ENCODE results near the gene CHST4. TPM values are rescaled to one million over a fixed set of nuclear protein-coding genes. Genes with fewer than 3 reads are reported as not detected.
"Not testable (repeated sequence)": the region's sequence is repeated elsewhere in the genome, so short reads cannot be mapped to it uniquely, and the experiment has no call there.

Gene CHST4
- total RNA-seq, 4 donors from 2014 or later, result not detected

GRCh38 chr16:71555230-71555891, 29.1 kb downstream of the CHST4 start:
- intact Hi-C loops (cut with DNase I; ENCODE audit: low total_unique reads), result no loop called here
- TF ChIP-seq POLR2A (IDR thresholded peaks at IDR 0.05) (no peak), CTCF (IDR thresholded peaks at IDR 0.05 in 4 of 5, conservative IDR thresholded peaks at IDR 0.05 in 1 of 5) (no peak)

GRCh38 chr16:71557299-71557698, 31.1 kb downstream of the CHST4 start:
- ATAC-seq (no peak), DNase-seq (no peak)
- TF ChIP-seq POLR2A (IDR thresholded peaks at IDR 0.05), result no peak
- intact Hi-C loops (cut with DNase I; ENCODE audit: low total_unique reads) (no loop called here), in situ Hi-C loops (cut with MboI; ENCODE audit: low sequenced_read_pairs in 4 of 4) (no loop called here)
- peaks cover 0 to 3% (median 0%) of the 10 kb centered on the region in 3 donors for H3K9me3 ChIP-seq
- H3K27me3 ChIP-seq, result no peaks in the 10 kb centered on the region
- H3K4me3 ChIP-seq, result no peak overlapping the region
- no peaks in the 10 kb centered on the region for H3K4me1 ChIP-seq
- H3K27ac ChIP-seq, result no peak overlapping the region
- no peaks in the 10 kb centered on the region for H3K36me3 ChIP-seq

More at GRCh38 chr16:71555230-71555891, 29.1 kb downstream of the CHST4 start:
- Histone ChIP-seq H3K4me3 (no peak overlapping the region), H3K36me3 (no peaks in the 10 kb centered on the region), H3K9me3 (no peaks in the 10 kb centered on the region), H3K27ac (no peak overlapping the region), H3K27me3 (no peaks in the 10 kb centered on the region), H3K4me1 (no peaks in the 10 kb centered on the region)
- no peak for DNase-seq
- no peak for ATAC-seq
- in situ Hi-C loops (cut with MboI; ENCODE audit: low sequenced_read_pairs in 4 of 4), result no loop called here

- Histone ChIP-seq H3K9me3 (peaks cover 0 to 7% (median 0%) of the 10 kb centered on the region in 3 donors), H3K27me3 (no peaks in the 10 kb centered on the region), H3K4me1 (no peaks in the 10 kb centered on the region), H3K27ac (no peak overlapping the region), H3K4me3 (no peak overlapping the region), H3K36me3 (no peaks in the 10 kb centered on the region)
- in situ Hi-C loops (cut with MboI; ENCODE audit: low sequenced_read_pairs in 4 of 4), result no loop called here
- DNase-seq (no peak), ATAC-seq (no peak)
- TF ChIP-seq CTCF (IDR thresholded peaks at IDR 0.05 in 4 of 5, conservative IDR thresholded peaks at IDR 0.05 in 1 of 5), result no peak
- no peak for TF ChIP-seq POLR2A (IDR thresholded peaks at IDR 0.05)
- intact Hi-C loops (cut with DNase I; ENCODE audit: low total_unique reads), result no loop called here
These were observed 31.8 kb downstream of the CHST4 start for GRCh38 chr16:71557954-71558582.

- no peak overlapping the region for H3K27ac ChIP-seq
- intact Hi-C loops (cut with DNase I; ENCODE audit: low total_unique reads) (no loop called here), in situ Hi-C loops (cut with MboI; ENCODE audit: low sequenced_read_pairs in 4 of 4) (no loop called here)
- ATAC-seq (no peak), DNase-seq (no peak)
- peaks cover 0 to 7% (median 0%) of the 10 kb centered on the region in 3 donors for H3K9me3 ChIP-seq
- no peak overlapping the region for H3K4me3 ChIP-seq
- no peaks in the 10 kb centered on the region for H3K36me3 ChIP-seq
- H3K4me1 ChIP-seq, result peaks cover 0 to 5% of the 10 kb centered on the region in 2 donors
- H3K27me3 ChIP-seq, result peaks cover 0 to 2% (median 0%) of the 10 kb centered on the region in 3 donors
- TF ChIP-seq POLR2A (IDR thresholded peaks at IDR 0.05) (no peak), CTCF (IDR thresholded peaks at IDR 0.05 in 4 of 5, conservative IDR thresholded peaks at IDR 0.05 in 1 of 5) (no peak)
These were observed 33.6 kb downstream of the CHST4 start for GRCh38 chr16:71559855-71560254.

- DNase-seq; H3K36me3 ChIP-seq; H3K9me3 ChIP-seq; H3K27me3 ChIP-seq; H3K27ac ChIP-seq; intact Hi-C loops (cut with DNase I; ENCODE audit: low total_unique reads); H3K4me1 ChIP-seq; ATAC-seq; in situ Hi-C loops (cut with MboI; ENCODE audit: low sequenced_read_pairs in 4 of 4); H3K4me3 ChIP-seq: not testable (repeated sequence)
These were observed 35.7 kb downstream of the CHST4 start for GRCh38 chr16:71561886-71562285.

Data from gastrocnemius medialis (tissue), 4 donors.